Measurements from ENCODE around the gene VAX1. TPM values are rescaled to one million over a fixed set of nuclear protein-coding genes. Genes with fewer than 3 reads are reported as not detected.

The VAX1 gene
- total and polyA plus RNA-seq, 2 donors from 2014 or later = not detected

DNA sequence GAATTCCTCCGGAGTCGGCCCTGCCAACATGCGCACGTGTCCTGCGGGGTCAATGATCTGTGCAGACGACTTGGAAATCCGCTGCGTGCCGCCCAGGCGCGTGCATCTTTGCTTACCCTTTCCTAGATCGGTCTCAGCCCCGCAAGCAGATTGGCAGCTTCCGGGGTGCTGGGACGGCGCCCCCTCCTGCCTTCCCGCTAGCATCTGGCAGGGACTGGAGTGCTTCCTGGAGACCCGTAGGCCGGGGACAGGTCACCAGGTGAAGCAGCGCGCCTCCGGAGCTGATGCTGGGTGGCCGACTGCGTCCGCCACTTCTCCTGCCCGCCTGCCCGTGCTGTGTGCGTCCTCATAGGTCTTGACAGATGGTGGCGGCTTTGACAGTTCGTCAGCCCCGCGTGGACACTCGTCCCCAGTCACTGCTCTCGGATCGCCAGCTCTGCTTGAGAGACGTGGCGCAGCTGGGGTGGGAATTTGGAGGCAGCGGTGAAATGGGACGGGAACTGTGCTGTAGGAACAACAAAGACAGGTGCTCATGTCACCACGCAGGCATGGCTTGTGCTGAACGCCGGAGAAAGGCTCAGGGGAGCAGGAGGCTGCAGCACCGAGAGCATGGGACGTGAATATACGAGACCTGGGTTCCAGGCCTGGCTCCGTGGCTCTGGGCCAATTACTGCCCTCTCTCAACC is 37.3 kb upstream of the VAX1 start:
- no peak for FAIRE-seq
- intact Hi-C loops (cut with DNase I) = loop anchor here (5.0 kb wide), 1 partner anchor 378 kb away; no protein-coding TSS in a partner anchor
- no peaks in the 10 kb centered on the region for H3K36me3 ChIP-seq (ENCODE audit: control insufficient read depth in 2 of 3, insufficient read depth in 3 of 3, low read length in 3 of 3)
- H3K27me3 ChIP-seq (ENCODE audit: control insufficient read depth, insufficient read depth, low read length) = peaks cover 24% of the 10 kb centered on the region
- H3K9me3 ChIP-seq (ENCODE audit: control insufficient read depth in 2 of 3, insufficient read depth in 1 of 3, low read length in 3 of 3) = no peaks in the 10 kb centered on the region
- H3K4me3 ChIP-seq (ENCODE audit: low read length in 3 of 3) = peak overlapping the region; percentile 28 to 70 (median 52)
- DNase-seq = peak in 4 of 5 donors; percentile 21 to 76 (median 42)
- peak overlapping the region in 1 of 3 donors; percentile 41 for H3K9ac ChIP-seq (ENCODE audit: low read length in 3 of 3)
- H3K4me1 ChIP-seq (ENCODE audit: control insufficient read depth in 2 of 3, insufficient read depth in 2 of 3, low read depth in 1 of 3, low read length in 3 of 3) = peaks cover 0 to 9% (median 4%) of the 10 kb centered on the region in 3 donors
- TF ChIP-seq, protein P1, sequence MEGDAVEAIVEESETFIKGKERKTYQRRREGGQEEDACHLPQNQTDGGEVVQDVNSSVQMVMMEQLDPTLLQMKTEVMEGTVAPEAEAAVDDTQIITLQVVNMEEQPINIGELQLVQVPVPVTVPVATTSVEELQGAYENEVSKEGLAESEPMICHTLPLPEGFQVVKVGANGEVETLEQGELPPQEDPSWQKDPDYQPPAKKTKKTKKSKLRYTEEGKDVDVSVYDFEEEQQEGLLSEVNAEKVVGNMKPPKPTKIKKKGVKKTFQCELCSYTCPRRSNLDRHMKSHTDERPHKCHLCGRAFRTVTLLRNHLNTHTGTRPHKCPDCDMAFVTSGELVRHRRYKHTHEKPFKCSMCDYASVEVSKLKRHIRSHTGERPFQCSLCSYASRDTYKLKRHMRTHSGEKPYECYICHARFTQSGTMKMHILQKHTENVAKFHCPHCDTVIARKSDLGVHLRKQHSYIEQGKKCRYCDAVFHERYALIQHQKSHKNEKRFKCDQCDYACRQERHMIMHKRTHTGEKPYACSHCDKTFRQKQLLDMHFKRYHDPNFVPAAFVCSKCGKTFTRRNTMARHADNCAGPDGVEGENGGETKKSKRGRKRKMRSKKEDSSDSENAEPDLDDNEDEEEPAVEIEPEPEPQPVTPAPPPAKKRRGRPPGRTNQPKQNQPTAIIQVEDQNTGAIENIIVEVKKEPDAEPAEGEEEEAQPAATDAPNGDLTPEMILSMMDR (IDR thresholded peaks at IDR 0.05; ENCODE audit: borderline replicate concordance, extremely low read depth, insufficient read depth) = no peak
- H3K27ac ChIP-seq (ENCODE audit: low read depth in 2 of 2, low read length in 2 of 2) = no peak overlapping the region

DNA sequence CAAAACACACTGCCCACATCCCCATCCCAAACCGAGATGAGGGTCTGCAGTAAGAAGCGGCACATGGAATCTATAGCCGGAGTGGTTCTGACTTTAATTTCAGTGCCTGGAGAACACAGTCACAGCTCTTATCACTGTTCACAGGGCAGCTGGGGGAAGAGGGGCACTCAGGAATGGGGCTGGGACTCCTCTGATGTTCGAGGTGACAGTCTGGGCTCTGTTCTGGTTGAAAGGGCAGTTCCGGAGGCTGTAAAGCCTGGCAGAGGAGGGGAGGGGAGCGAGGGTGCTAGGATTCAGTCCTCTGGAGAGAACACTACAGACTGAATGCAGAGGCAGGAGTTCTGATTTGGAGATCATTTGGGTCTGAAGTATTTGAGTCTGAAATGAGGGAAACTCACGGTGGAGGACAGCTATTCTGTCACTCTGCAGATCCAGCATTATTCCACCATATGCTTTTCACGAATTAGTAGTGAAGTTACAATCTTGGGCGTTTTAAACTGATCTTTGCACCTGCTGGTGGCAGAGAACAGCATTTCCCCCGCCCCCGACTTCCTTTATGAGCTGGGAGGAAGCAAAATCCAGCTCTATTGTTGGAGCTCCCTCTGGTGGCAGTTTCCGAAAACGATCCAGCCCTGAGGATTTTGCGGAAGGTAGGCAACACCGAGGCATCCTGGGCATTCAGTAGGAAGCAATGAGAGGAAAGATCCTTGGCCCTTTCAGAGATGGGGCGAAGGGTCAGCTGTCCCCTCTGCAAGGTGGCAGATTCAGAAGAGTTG is 36.6 kb upstream of the VAX1 start:
- H3K9me3 ChIP-seq (ENCODE audit: control insufficient read depth in 2 of 3, insufficient read depth in 1 of 3, low read length in 3 of 3) = no peaks in the 10 kb centered on the region
- no peak overlapping the region for H3K27ac ChIP-seq (ENCODE audit: low read depth in 2 of 2, low read length in 2 of 2)
- TF ChIP-seq, protein P1 (IDR thresholded peaks at IDR 0.05; ENCODE audit: borderline replicate concordance, extremely low read depth, insufficient read depth) = peak; percentile 85
- no peaks in the 10 kb centered on the region for H3K36me3 ChIP-seq (ENCODE audit: control insufficient read depth in 2 of 3, insufficient read depth in 3 of 3, low read length in 3 of 3)
- H3K4me1 ChIP-seq (ENCODE audit: control insufficient read depth in 2 of 3, insufficient read depth in 2 of 3, low read depth in 1 of 3, low read length in 3 of 3) = peaks cover 0 to 9% (median 4%) of the 10 kb centered on the region in 3 donors
- peaks cover 31% of the 10 kb centered on the region for H3K27me3 ChIP-seq (ENCODE audit: control insufficient read depth, insufficient read depth, low read length)
- no peak overlapping the region for H3K9ac ChIP-seq (ENCODE audit: low read length in 3 of 3)
- DNase-seq (peak; percentile 73 to 94 (median 90)), FAIRE-seq (peak; percentile 72)
- intact Hi-C loops (cut with DNase I) = loop anchor here (5.0 kb wide), 1 partner anchor 377 kb away; no protein-coding TSS in a partner anchor
- peak overlapping the region in 2 of 3 donors; percentile 48 to 70 for H3K4me3 ChIP-seq (ENCODE audit: low read length in 3 of 3)

DNA sequence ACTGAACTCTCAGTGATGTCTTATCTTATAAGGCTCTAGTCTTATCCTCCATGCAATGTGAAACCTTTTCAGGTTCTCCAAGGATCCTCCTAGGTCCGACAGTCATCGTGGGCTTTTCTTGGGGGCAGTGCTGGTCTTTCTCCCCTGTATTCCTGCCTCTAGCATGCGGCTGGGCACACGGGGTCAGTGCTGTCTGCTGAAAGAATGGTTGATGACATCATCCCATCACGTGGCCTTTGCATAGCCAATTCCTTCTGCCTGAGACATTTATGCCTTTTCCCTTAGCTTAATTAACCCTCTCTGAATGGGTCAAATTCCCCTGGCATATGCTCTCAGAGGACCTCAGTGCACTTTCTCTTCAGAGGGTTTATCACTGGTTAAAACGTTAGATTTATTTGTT is 32.2 kb upstream of the VAX1 start:
- TF ChIP-seq, protein P1 (IDR thresholded peaks at IDR 0.05; ENCODE audit: borderline replicate concordance, extremely low read depth, insufficient read depth) = no peak
- Histone ChIP-seq H3K4me1 (ENCODE audit: control insufficient read depth in 2 of 3, insufficient read depth in 2 of 3, low read depth in 1 of 3, low read length in 3 of 3) (peaks cover 0 to 18% (median 4%) of the 10 kb centered on the region in 3 donors), H3K9me3 (ENCODE audit: control insufficient read depth in 2 of 3, insufficient read depth in 1 of 3, low read length in 3 of 3) (no peaks in the 10 kb centered on the region), H3K9ac (ENCODE audit: low read length in 3 of 3) (no peak overlapping the region), H3K27me3 (ENCODE audit: control insufficient read depth, insufficient read depth, low read length) (peaks cover 62% of the 10 kb centered on the region), H3K4me3 (ENCODE audit: low read length in 3 of 3) (no peak overlapping the region), H3K27ac (ENCODE audit: low read depth in 2 of 2, low read length in 2 of 2) (no peak overlapping the region), H3K36me3 (ENCODE audit: control insufficient read depth in 2 of 3, insufficient read depth in 3 of 3, low read length in 3 of 3) (no peaks in the 10 kb centered on the region)
- FAIRE-seq (no peak), DNase-seq (no peak)
- intact Hi-C loops (cut with DNase I) = no loop called here
